Activated naive CD8-positive, alpha-beta T cell treated with anti-CD3 and anti-CD28 coated beads, Interleukin-2, amount 50 U/mL, for 16 hours (primary cell): Measurements from ENCODE around the gene GJA5.
"Not testable (repeated sequence)": the region's sequence is repeated elsewhere in the genome, so short reads cannot be mapped to it uniquely, and the experiment has no call there.

Experiments
- DNase-seq: peaks from one replicate; pipeline ENCODE4 v3.0.0-alpha.2; 2020; ENCODE audit warnings: low read depth, low spot score

Gene GJA5

GRCh38 chr1:147762233-147763024 is 2.0 kb upstream of the GJA5 start:
- no peak for DNase-seq

- DNase-seq = no peak
These were observed 1.9 kb downstream of the GJA5 start for GRCh38 chr1:147758379-147759100.

- DNase-seq = no peak
These were observed 3.1 kb downstream of the GJA5 start for GRCh38 chr1:147757015-147757990.

- DNase-seq = no peak
These were observed 4.1 kb downstream of the GJA5 start for GRCh38 chr1:147756341-147756740.

- no peak for DNase-seq
These were observed 5.7 kb downstream of the GJA5 start for GRCh38 chr1:147754661-147755060.

- no peak for DNase-seq
These were observed 7.3 kb downstream of the GJA5 start for GRCh38 chr1:147753081-147753480.

- no peak for DNase-seq
These were observed 7.9 kb downstream of the GJA5 start for GRCh38 chr1:147752511-147752910.

- no peak for DNase-seq
These were observed 9.1 kb downstream of the GJA5 start for GRCh38 chr1:147751346-147751745.

- no peak for DNase-seq
These were observed 9.7 kb downstream of the GJA5 start for GRCh38 chr1:147750618-147751217.

GRCh38 chr1:147749792-147750191 is 10.6 kb downstream of the GJA5 start:
- DNase-seq = no peak

- no peak for DNase-seq
These were observed 11.6 kb downstream of the GJA5 start for GRCh38 chr1:147748676-147749350.

GRCh38 chr1:147747966-147748365 is 12.4 kb downstream of the GJA5 start:
- no peak for DNase-seq

GRCh38 chr1:147745271-147745670 is 15.1 kb downstream of the GJA5 start:
- DNase-seq = no peak

GRCh38 chr1:147741065-147741464 is 19.3 kb downstream of the GJA5 start:
- no peak for DNase-seq

GRCh38 chr1:147740391-147740790 is 20.0 kb downstream of the GJA5 start:
- no peak for DNase-seq

- DNase-seq = no peak
These were observed 21.5 kb downstream of the GJA5 start for GRCh38 chr1:147738739-147739476.

GRCh38 chr1:147738129-147738528 is 22.3 kb downstream of the GJA5 start:
- no peak for DNase-seq

GRCh38 chr1:147736883-147737282 is 23.5 kb downstream of the GJA5 start:
- DNase-seq = no peak

- no peak for DNase-seq
These were observed 25.0 kb downstream of the GJA5 start for GRCh38 chr1:147735423-147735822.

- not testable (repeated sequence) for DNase-seq
These were observed 26.0 kb downstream of the GJA5 start for GRCh38 chr1:147734291-147734841.
